Hepatocyte (in vitro differentiated cells): ENCODE data around the gene NHS. TPM values are rescaled to one million over a fixed set of nuclear protein-coding genes. Genes with fewer than 3 reads are reported as not detected.

Experiments used
- DNase-seq: peaks from one replicate; pipeline ENCODE4 v3.0.0-alpha.2; 2016; ENCODE audit warnings: low spot score
- H2AFZ ChIP-seq: fragments of 200-600 bp; sonication (generic); 2 replicates; pipeline ENCODE4 v1.6.0; 2016; ENCODE audit warnings: antibody characterized with exemption, mild to moderate bottlenecking
- H3K27ac ChIP-seq: fragments of 200-600 bp; sonication (generic); 2 replicates; pipeline ENCODE4 v1.5.1; 2016; ENCODE audit warnings: mild to moderate bottlenecking
- H3K27me3 ChIP-seq: fragments of 200-600 bp; sonication (generic); 2 replicates; pipeline ENCODE4 v1.6.1; 2016
- H3K36me3 ChIP-seq: fragments of 200-600 bp; sonication (generic); replicated peaks from 2 replicates; pipeline ENCODE4 v1.5.1; 2016; ENCODE audit warnings: low read depth; ENCODE audit not compliant: insufficient read depth
- H3K4me1 ChIP-seq: fragments of 200-600 bp; sonication (generic); 2 replicates; pipeline ENCODE4 v1.5.1; 2016; ENCODE audit warnings: mild to moderate bottlenecking, moderate library complexity; ENCODE audit not compliant: insufficient read depth
- H3K4me2 ChIP-seq: fragments of 200-600 bp; sonication (generic); 2 replicates; pipeline ENCODE4 v1.6.0; 2016
- H3K4me3 ChIP-seq: fragments of 200-600 bp; sonication (generic); 2 replicates; pipeline ENCODE4 v1.5.1; 2016; ENCODE audit warnings: mild to moderate bottlenecking
- H3K79me2 ChIP-seq: fragments of 200-600 bp; sonication (generic); 2 replicates; pipeline ENCODE4 v1.6.0; 2017; ENCODE audit warnings: mild to moderate bottlenecking
- H3K9me2 ChIP-seq: fragments of 200-600 bp; sonication (generic); replicated peaks from 2 replicates; pipeline ENCODE4 v1.6.0; 2017; ENCODE audit warnings: mild to moderate bottlenecking; ENCODE audit not compliant: insufficient read depth
- H3K9me3 ChIP-seq: fragments of 200-600 bp; sonication (generic); 2 replicates; pipeline ENCODE4 v1.5.1; 2016; ENCODE audit warnings: low read depth, mild to moderate bottlenecking
- H4K20me1 ChIP-seq: fragments of 200-600 bp; sonication (generic); 2 replicates; pipeline ENCODE4 v1.6.0; 2016; ENCODE audit warnings: mild to moderate bottlenecking; ENCODE audit not compliant: insufficient read depth, poor library complexity, severe bottlenecking
- CTCF ChIP-seq: fragments of 200-600 bp; sonication (generic); IDR thresholded peaks from 2 replicates; pipeline ENCODE4 v1.5.1; 2016; ENCODE audit warnings: antibody characterized with exemption, mild to moderate bottlenecking; ENCODE audit not compliant: poor library complexity
- EZH2 ChIP-seq: fragments of 200-600 bp; sonication (generic); IDR thresholded peaks from 2 replicates; pipeline ENCODE4 v1.6.1; 2016; ENCODE audit warnings: antibody characterized with exemption, mild to moderate bottlenecking, borderline replicate concordance
- EZH2phosphoT487 ChIP-seq: fragments of 200-600 bp; sonication (generic); IDR thresholded peaks from one replicate; pipeline ENCODE4 v1.6.1; 2018; ENCODE audit warnings: antibody characterized with exemption, mild to moderate bottlenecking, low read depth, moderate library complexity; ENCODE audit not compliant: unreplicated experiment, severe bottlenecking
- WGBS: methylation state at CpG from one replicate; pipeline ENCODE4 v1.1.6; 2016; ENCODE audit warnings: low lambda C conversion rate; ENCODE audit errors: missing lambda C conversion rate; 5-methylcytosine and 5-hydroxymethylcytosine counted together
- polyA plus RNA-seq: library from polyadenylated mRNA; unstranded; fragments of >200 nt; fragmentation: Nextera tagmentation; extraction: Ambion mirVana; gene quantifications from 2 replicates; pipeline ENCODE4 v1.2.1, GENCODE V29; 2016
- total RNA-seq: library from RNA; depleted of rRNA; stranded (reverse); fragments of >200 nt; gene quantifications from 2 replicates; pipeline ENCODE4 v1.2.3, GENCODE V29; 2014

NHS gene
- total and polyA plus RNA-seq, 2 experiments from 2014 or later, result 0.35 to 3.1 TPM

DNA sequence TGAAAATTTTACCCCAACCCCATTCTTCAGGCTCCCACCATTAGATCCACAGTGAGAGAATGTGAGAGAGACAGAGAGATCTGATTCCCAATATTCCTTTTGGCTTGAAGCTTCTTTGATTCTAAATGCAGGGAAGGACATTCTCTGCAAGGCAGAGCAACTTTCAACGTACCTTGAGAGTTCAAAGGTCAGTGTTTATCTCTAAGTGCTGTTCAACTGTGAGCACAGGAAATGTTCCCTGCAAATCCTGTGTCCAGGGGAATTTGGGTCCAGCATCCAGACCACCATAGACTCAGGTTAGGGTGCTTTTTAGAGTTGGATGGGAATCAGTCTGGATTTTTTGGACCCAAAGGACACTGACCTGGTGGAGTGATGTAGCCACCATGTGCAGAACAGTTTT, 97.4 kb downstream of the NHS start:
- Histone ChIP-seq H3K79me2 (no peaks in the 10 kb centered on the region), H3K27me3 (no peaks in the 10 kb centered on the region), H2AFZ (no peak overlapping the region), H3K9me2 (no peaks in the 10 kb centered on the region), H3K4me3 (no peak overlapping the region), H3K4me2 (no peak overlapping the region), H3K27ac (no peak overlapping the region), H3K36me3 (no peaks in the 10 kb centered on the region), H4K20me1 (no peaks in the 10 kb centered on the region), H3K4me1 (no peaks in the 10 kb centered on the region), H3K9me3 (no peaks in the 10 kb centered on the region)
- TF ChIP-seq EZH2 (no peak), EZH2phosphoT487 (no peak), CTCF (no peak)
- no peak for DNase-seq
- WGBS, result 21% methylated on average over 1 of the region's 1 CpG

DNA sequence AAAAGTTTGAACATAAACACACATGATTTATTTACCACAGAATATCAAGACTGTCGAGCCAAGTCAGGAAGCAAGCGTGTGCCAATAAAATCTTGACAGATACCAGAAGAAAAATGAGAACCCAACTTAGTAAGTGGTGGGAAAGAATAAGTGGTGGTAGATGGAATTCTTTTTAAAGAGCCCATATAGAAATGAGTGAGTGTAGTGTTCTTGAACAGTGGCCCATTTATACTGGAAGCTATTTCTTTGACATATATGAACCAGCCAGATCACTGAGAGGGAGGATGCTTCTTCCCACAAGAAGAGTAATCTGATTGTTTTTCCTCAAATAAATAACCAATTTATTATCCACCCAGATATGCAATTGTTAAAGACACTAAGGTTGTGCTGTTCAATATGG, 98.0 kb downstream of the NHS start:
- Histone ChIP-seq H3K36me3 (no peaks in the 10 kb centered on the region), H3K79me2 (no peaks in the 10 kb centered on the region), H3K9me2 (no peaks in the 10 kb centered on the region), H3K27ac (no peak overlapping the region), H3K4me1 (no peaks in the 10 kb centered on the region), H3K4me2 (no peak overlapping the region), H4K20me1 (no peaks in the 10 kb centered on the region), H2AFZ (no peak overlapping the region), H3K27me3 (no peaks in the 10 kb centered on the region), H3K4me3 (no peak overlapping the region), H3K9me3 (no peaks in the 10 kb centered on the region)
- TF ChIP-seq CTCF (no peak), EZH2 (no peak)
- DNase-seq, result no peak
- WGBS, result 52% methylated on average over 2 of the region's 2 CpGs

DNA sequence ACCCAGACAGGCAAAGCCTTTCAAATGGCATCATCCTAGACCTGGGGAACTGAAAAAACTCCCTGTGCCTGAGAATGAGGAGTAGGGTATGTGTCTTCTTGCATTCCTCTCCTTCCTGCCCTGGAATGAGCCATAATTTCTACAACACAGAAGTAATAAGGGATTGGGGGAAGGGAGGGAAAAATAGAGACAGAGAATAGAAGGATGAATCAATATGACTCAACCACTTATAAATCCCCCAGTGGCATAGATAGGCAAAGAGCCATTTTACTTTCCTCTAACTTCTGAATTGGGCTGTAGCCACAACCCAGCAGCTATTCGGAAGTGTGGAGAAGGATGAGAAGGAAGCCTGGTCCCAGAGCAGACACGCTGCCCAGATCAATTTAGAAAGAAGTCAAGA, 99.9 kb downstream of the NHS start:
- Histone ChIP-seq H3K27me3 (no peaks in the 10 kb centered on the region), H3K27ac (no peak overlapping the region), H4K20me1 (no peaks in the 10 kb centered on the region), H3K79me2 (no peaks in the 10 kb centered on the region), H3K36me3 (no peaks in the 10 kb centered on the region), H2AFZ (no peak overlapping the region), H3K9me2 (no peaks in the 10 kb centered on the region), H3K4me1 (no peaks in the 10 kb centered on the region), H3K4me2 (no peak overlapping the region), H3K4me3 (no peak overlapping the region), H3K9me3 (no peaks in the 10 kb centered on the region)
- 63% methylated on average over 2 of the region's 2 CpGs for WGBS
- TF ChIP-seq CTCF (no peak), EZH2 (no peak), EZH2phosphoT487 (no peak)
- no peak for DNase-seq

DNA sequence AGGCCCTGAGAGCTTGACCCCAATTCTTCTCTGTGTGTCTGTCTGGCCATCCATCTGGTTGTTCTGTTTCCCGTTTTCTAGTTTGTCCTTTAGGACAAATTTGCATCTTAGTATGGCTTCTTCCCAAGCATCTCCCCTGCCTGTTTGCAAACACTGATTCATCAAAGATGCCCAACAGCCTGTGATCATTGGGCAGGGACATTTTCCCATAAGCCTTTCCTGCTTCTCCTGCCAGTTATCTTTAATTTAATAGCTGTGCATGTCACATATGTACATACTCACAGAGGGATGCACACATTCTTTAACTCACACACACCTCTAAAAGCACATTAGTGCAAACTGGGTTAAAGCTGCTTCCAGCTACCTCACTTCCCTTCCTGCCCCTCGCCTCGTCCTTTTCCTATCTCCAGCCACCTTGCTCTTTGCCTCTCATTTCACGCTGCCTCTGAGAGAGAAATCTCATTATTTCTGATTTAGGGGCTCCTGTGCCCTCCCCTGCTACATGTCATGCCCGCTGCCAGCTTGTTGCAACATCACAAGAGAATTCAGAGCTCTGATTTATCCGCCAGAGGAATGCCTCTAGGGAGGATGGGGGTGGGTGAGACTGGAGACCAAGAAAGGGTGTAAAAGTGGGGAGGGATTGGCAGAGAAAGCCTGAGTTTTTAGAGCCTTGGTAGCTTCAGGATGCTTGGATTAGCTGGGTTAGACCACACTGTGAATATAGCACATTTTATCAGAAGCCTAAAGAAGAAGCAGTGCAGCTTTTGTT, 100.6 kb downstream of the NHS start:
- Histone ChIP-seq H3K4me3 (no peak overlapping the region), H4K20me1 (no peaks in the 10 kb centered on the region), H3K36me3 (no peaks in the 10 kb centered on the region), H2AFZ (no peak overlapping the region), H3K27ac (no peak overlapping the region), H3K9me2 (no peaks in the 10 kb centered on the region), H3K9me3 (no peaks in the 10 kb centered on the region), H3K27me3 (no peaks in the 10 kb centered on the region), H3K4me2 (no peak overlapping the region), H3K79me2 (no peaks in the 10 kb centered on the region), H3K4me1 (no peaks in the 10 kb centered on the region)
- WGBS, result 40% methylated on average over 6 of the region's 6 CpGs
- DNase-seq, result no peak
- no peak for TF ChIP-seq EZH2
- TF ChIP-seq CTCF, result no peak
- no peak for TF ChIP-seq EZH2phosphoT487
